ENCODE results near the gene CLMP.

- TF ChIP-seq CTCF (optimal IDR thresholded peaks at IDR 0.05 in 1 of 3, IDR thresholded peaks at IDR 0.05 in 1 of 3, conservative IDR thresholded peaks at IDR 0.05 in 1 of 3; ENCODE audit: extremely low read depth in 1 of 3, insufficient read depth in 2 of 3, low read length in 3 of 3): no peak
- TF ChIP-seq EZH2 (IDR thresholded peaks at IDR 0.05; ENCODE audit: low read length): no peak
These were observed 7.4 kb upstream of the CLMP start for GRCh38 chr11:123202155-123203151.

Measured in keratinocyte (primary cell).